NCI-H128 (cell line): ENCODE measurements around the gene PTPRK.

Experiments used
- DNase-seq: peaks from one replicate; lab custom pipeline; 2025; ENCODE audit not compliant: unreplicated experiment; lab: John Stamatoyannopoulos, UW

The PTPRK gene

GRCh38 chr6:128099571-128100197 lies 420.7 kb downstream of the PTPRK start:
- DNase-seq, result no peak

- no peak for DNase-seq
Measured at GRCh38 chr6:128098000-128098581, 422.3 kb downstream of the PTPRK start.

- DNase-seq, result no peak
Measured at GRCh38 chr6:128097009-128097408, 423.4 kb downstream of the PTPRK start.

GRCh38 chr6:128095362-128095761 lies 425.0 kb downstream of the PTPRK start:
- DNase-seq, result no peak

GRCh38 chr6:128079021-128079420 lies 441.4 kb downstream of the PTPRK start:
- DNase-seq, result no peak

- no peak for DNase-seq
Measured at GRCh38 chr6:128078276-128078675, 442.1 kb downstream of the PTPRK start.

GRCh38 chr6:128076843-128077242 lies 443.6 kb downstream of the PTPRK start:
- no peak for DNase-seq

- no peak for DNase-seq
Measured at GRCh38 chr6:128074567-128074966, 445.8 kb downstream of the PTPRK start.

GRCh38 chr6:128073389-128073788 lies 447.0 kb downstream of the PTPRK start:
- no peak for DNase-seq

GRCh38 chr6:128071212-128071611 lies 449.2 kb downstream of the PTPRK start:
- DNase-seq, result no peak

GRCh38 chr6:128070406-128070805 lies 450.0 kb downstream of the PTPRK start:
- DNase-seq, result no peak

GRCh38 chr6:128069188-128069587 lies 451.2 kb downstream of the PTPRK start:
- no peak for DNase-seq

GRCh38 chr6:128068119-128068479 lies 452.3 kb downstream of the PTPRK start:
- DNase-seq, result no peak

GRCh38 chr6:128067446-128068118 lies 452.8 kb downstream of the PTPRK start:
- no peak for DNase-seq

- DNase-seq, result no peak
Measured at GRCh38 chr6:128065072-128065471, 455.3 kb downstream of the PTPRK start.

- DNase-seq, result no peak
Measured at GRCh38 chr6:128064540-128064895, 455.9 kb downstream of the PTPRK start.

- DNase-seq, result no peak
Measured at GRCh38 chr6:128063850-128064539, 456.4 kb downstream of the PTPRK start.

GRCh38 chr6:128062882-128063603 lies 457.4 kb downstream of the PTPRK start:
- no peak for DNase-seq

GRCh38 chr6:128057946-128058345 lies 462.5 kb downstream of the PTPRK start:
- DNase-seq, result no peak

GRCh38 chr6:128057541-128057940 lies 462.9 kb downstream of the PTPRK start:
- DNase-seq, result no peak

GRCh38 chr6:128053109-128053508 lies 467.3 kb downstream of the PTPRK start:
- DNase-seq, result no peak
